HG03457 (cell line): ENCODE data around the gene MYO18B.

Experiments
- ATAC-seq: cut with Tn5 transposase; IDR thresholded peaks from one replicate; pipeline ENCODE4 v1.9.1; 2021; ENCODE audit warnings: moderate number of reproducible peaks; ENCODE audit not compliant: unreplicated experiment

The MYO18B gene

GRCh38 chr22:26072621-26073020 lies 330.6 kb downstream of the MYO18B start:
- ATAC-seq: no peak

GRCh38 chr22:26075251-26075650 lies 333.3 kb downstream of the MYO18B start:
- no peak for ATAC-seq

GRCh38 chr22:26079009-26079408 lies 337.0 kb downstream of the MYO18B start:
- no peak for ATAC-seq
